Mammary epithelial cell (primary cell): ENCODE results near the gene C6.
"Not testable (repeated sequence)": the region's sequence is repeated elsewhere in the genome, so short reads cannot be mapped to it uniquely, and the experiment has no call there.

Experiments used
- CTCF ChIP-seq, 2 donors: IDR thresholded peaks in 1 of 2; conservative IDR thresholded peaks in 1 of 2; 2 replicates each; pipeline ENCODE4 v1.5.1; 2011 to 2012; ENCODE audit warnings: inconsistent platforms in 2 of 2, low read length in 2 of 2, mild to moderate bottlenecking in 2 of 2, control low read depth in 1 of 2, low read depth in 1 of 2; ENCODE audit not compliant: insufficient read depth in 1 of 2; ENCODE audit errors: extremely low read depth in 1 of 2
- EZH2 ChIP-seq: IDR thresholded peaks from 2 replicates; pipeline ENCODE4 v1.6.1; 2012; ENCODE audit warnings: low read length, inconsistent platforms, borderline replicate concordance

GRCh38 chr5:41230276-41230675, 16.9 kb upstream of the C6 start:
- TF ChIP-seq CTCF (conservative IDR thresholded peaks at IDR 0.05 in 1 of 2, IDR thresholded peaks at IDR 0.05 in 1 of 2; ENCODE audit: extremely low read depth in 1 of 2, insufficient read depth in 1 of 2, low read depth in 1 of 2, low read length in 2 of 2); EZH2: not testable (repeated sequence)
